Kidney capillary endothelial cell (primary cell): Measurements from ENCODE around the gene RHAG.
A peak's percentile ranks its signal among the peaks of the same experiment; 100 is the strongest.
"Not testable (repeated sequence)": the region's sequence is repeated elsewhere in the genome, so short reads cannot be mapped to it uniquely, and the experiment has no call there.

ENCODE experiments used
- DNase-seq: peaks from one replicate; pipeline ENCODE4 v3.0.0-alpha.2; 2018; ENCODE audit warnings: low spot score

RHAG gene

GRCh38 chr6:49635978-49636712, 494 bp downstream of the RHAG start:
- DNase-seq = no peak

- no peak for DNase-seq
These were observed 1.2 kb downstream of the RHAG start for GRCh38 chr6:49635480-49635879.

- no peak for DNase-seq
These were observed 1.8 kb downstream of the RHAG start for GRCh38 chr6:49634836-49635218.

- no peak for DNase-seq
These were observed 2.4 kb downstream of the RHAG start for GRCh38 chr6:49634092-49634835.

GRCh38 chr6:49633541-49633940, 3.1 kb downstream of the RHAG start:
- no peak for DNase-seq

- DNase-seq = no peak
These were observed 3.9 kb downstream of the RHAG start for GRCh38 chr6:49632727-49633126.

GRCh38 chr6:49629485-49630088, 7.1 kb downstream of the RHAG start:
- DNase-seq = not testable (repeated sequence)

- DNase-seq = no peak
These were observed 9.8 kb downstream of the RHAG start for GRCh38 chr6:49626811-49627210.

GRCh38 chr6:49618257-49618656, 18.4 kb downstream of the RHAG start:
- no peak for DNase-seq

- not testable (repeated sequence) for DNase-seq
These were observed 22.5 kb downstream of the RHAG start for GRCh38 chr6:49614144-49614543.

- no peak for DNase-seq
These were observed 27.4 kb downstream of the RHAG start for GRCh38 chr6:49609285-49609684.

- DNase-seq = not testable (repeated sequence)
These were observed 28.4 kb downstream of the RHAG start for GRCh38 chr6:49608275-49608674.

- no peak for DNase-seq
These were observed 29.2 kb downstream of the RHAG start for GRCh38 chr6:49607391-49607982.

GRCh38 chr6:49606721-49607390, 29.8 kb downstream of the RHAG start:
- DNase-seq = peak; percentile 81

GRCh38 chr6:49604080-49604479, 32.6 kb downstream of the RHAG start:
- DNase-seq = not testable (repeated sequence)

GRCh38 chr6:49587262-49587661, 49.4 kb downstream of the RHAG start:
- DNase-seq = not testable (repeated sequence)

- DNase-seq = no peak
These were observed 54.1 kb downstream of the RHAG start for GRCh38 chr6:49582529-49582928.

GRCh38 chr6:49579649-49580048, 57.0 kb downstream of the RHAG start:
- DNase-seq = no peak

GRCh38 chr6:49576618-49577017, 60.0 kb downstream of the RHAG start:
- DNase-seq = no peak

- DNase-seq = peak; percentile 39
These were observed 66.1 kb downstream of the RHAG start for GRCh38 chr6:49570474-49571079.

GRCh38 chr6:49565855-49566254, 70.8 kb downstream of the RHAG start:
- DNase-seq = peak; percentile 89

GRCh38 chr6:49565261-49565660, 71.4 kb downstream of the RHAG start:
- DNase-seq = no peak
